HEK293 (cell line): ENCODE measurements around the gene CCDC87.
"Not testable (repeated sequence)": the region's sequence is repeated elsewhere in the genome, so short reads cannot be mapped to it uniquely, and the experiment has no call there.

ENCODE experiments used
- CTCF ChIA-PET: fragments of 350-600 bp; formaldehyde crosslinking; extraction: SDS; loops from one replicate; lab custom pipeline; 2021; ENCODE audit warnings: antibody characterized with exemption; lab: Yijun Ruan, JAX
- POLR2A ChIA-PET: fragments of 300-600 bp; formaldehyde crosslinking; extraction: SDS; loops from one replicate; lab custom pipeline; 2020; ENCODE audit warnings: antibody characterized with exemption, inconsistent platforms; lab: Yijun Ruan, JAX
- H3K27ac ChIP-seq: fragments of 200-500 bp; sonication (Bioruptor generic); 2 replicates; pipeline ENCODE4 v1.5.1; 2014; ENCODE audit warnings: low read depth, low read length, control low read depth, inconsistent platforms; ENCODE audit errors: extremely low read depth
- H3K36me3 ChIP-seq, 2 experiments: fragments of 200-500 bp in 1 of 2; sonication (Bioruptor generic) in 1 of 2; 1 replicate in 1 of 2; 2 replicates in 1 of 2; pipeline ENCODE4 v1.5.1; 2014 to 2017; ENCODE audit warnings: inconsistent platforms in 2 of 2, low read length in 2 of 2; ENCODE audit not compliant: control insufficient read depth in 2 of 2, insufficient read depth in 1 of 2
- H3K4me1 ChIP-seq: fragments of 200-500 bp; sonication (Bioruptor generic); 2 replicates; pipeline ENCODE4 v1.5.1; 2014; ENCODE audit warnings: mild to moderate bottlenecking, low read length, inconsistent platforms; ENCODE audit not compliant: control insufficient read depth, insufficient read depth
- H3K4me3 ChIP-seq: 2 replicates; pipeline ENCODE4 v1.5.1; 2011; ENCODE audit warnings: low read depth, mild to moderate bottlenecking, control low read depth, low read length, moderate library complexity
- H3K9me3 ChIP-seq: fragments of 200-500 bp; sonication (Bioruptor generic); 2 replicates; pipeline ENCODE4 v1.5.1; 2014; ENCODE audit warnings: low read depth, low read length, inconsistent platforms; ENCODE audit not compliant: control insufficient read depth, insufficient read depth
- BCL11A ChIP-seq: fragments of 450-650 bp; formaldehyde crosslinking; IDR thresholded peaks from 2 replicates; pipeline ENCODE4 v1.5.1; 2016; ENCODE audit warnings: low read depth, missing biosample characterization, missing genetic modification characterization
- BCL11B ChIP-seq: fragments of 450-650 bp; formaldehyde crosslinking; IDR thresholded peaks from 2 replicates; pipeline ENCODE4 v1.5.1; 2016; ENCODE audit warnings: low read depth, missing biosample characterization, missing genetic modification characterization
- GLIS2 ChIP-seq: fragments of 450-650 bp; formaldehyde crosslinking; IDR thresholded peaks from 2 replicates; pipeline ENCODE4 v1.5.1; 2016; ENCODE audit warnings: missing biosample characterization, missing genetic modification characterization
- KLF10 ChIP-seq: fragments of 450-650 bp; IDR thresholded peaks from 2 replicates; pipeline ENCODE4 v1.5.1; 2018; ENCODE audit warnings: missing biosample characterization, mild to moderate bottlenecking, missing genetic modification characterization
- SP3 ChIP-seq: fragments of 450-650 bp; formaldehyde crosslinking; IDR thresholded peaks from 2 replicates; pipeline ENCODE4 v1.5.1; 2016; ENCODE audit warnings: missing biosample characterization, missing genetic modification characterization
- TCF7L2 ChIP-seq: IDR thresholded peaks from 2 replicates; pipeline ENCODE4 v1.6.1; 2011; ENCODE audit warnings: low read depth, mild to moderate bottlenecking, inconsistent platforms, low read length, moderate library complexity, borderline replicate concordance
- ZBTB17 ChIP-seq: fragments of 450-650 bp; formaldehyde crosslinking; IDR thresholded peaks from 2 replicates; pipeline ENCODE4 v1.5.1; 2016; ENCODE audit warnings: missing biosample characterization, missing genetic modification characterization
- ZBTB48 ChIP-seq: fragments of 450-650 bp; formaldehyde crosslinking; IDR thresholded peaks from 2 replicates; pipeline ENCODE4 v1.5.1; 2016; ENCODE audit warnings: missing biosample characterization, missing genetic modification characterization
- ZFHX2 ChIP-seq: fragments of 450-650 bp; formaldehyde crosslinking; conservative IDR thresholded peaks from 2 replicates; pipeline ENCODE4 v1.5.1; 2016; ENCODE audit warnings: missing biosample characterization, missing genetic modification characterization
- ZNF530 ChIP-seq: fragments of 450-650 bp; formaldehyde crosslinking; IDR thresholded peaks from 2 replicates; pipeline ENCODE4 v1.5.1; 2016; ENCODE audit warnings: low read depth, missing biosample characterization, missing genetic modification characterization
- ZNF561 ChIP-seq: fragments of 450-650 bp; IDR thresholded peaks from 2 replicates; pipeline ENCODE4 v1.5.1; 2018; ENCODE audit warnings: missing biosample characterization, missing genetic modification characterization, borderline replicate concordance
- ZNF600 ChIP-seq: fragments of 450-650 bp; formaldehyde crosslinking; IDR thresholded peaks from 2 replicates; pipeline ENCODE4 v1.5.1; 2016; ENCODE audit warnings: missing biosample characterization, missing genetic modification characterization
- ZSCAN16 ChIP-seq: fragments of 450-650 bp; formaldehyde crosslinking; IDR thresholded peaks from 2 replicates; pipeline ENCODE4 v1.5.1; 2016; ENCODE audit warnings: missing biosample characterization, missing genetic modification characterization
- TF ChIP-seq, protein P1 (sequence below): fragments of 450-650 bp; formaldehyde crosslinking; IDR thresholded peaks from 2 replicates; pipeline ENCODE4 v1.5.1; 2016; ENCODE audit warnings: missing biosample characterization, missing genetic modification characterization
- TF ChIP-seq, protein P2 (sequence below): fragments of 450-650 bp; formaldehyde crosslinking; IDR thresholded peaks from 2 replicates; pipeline ENCODE4 v1.5.1; 2017; ENCODE audit warnings: missing biosample characterization, missing genetic modification characterization
- TF ChIP-seq, protein P3 (sequence below): fragments of 450-650 bp; formaldehyde crosslinking; conservative IDR thresholded peaks from 2 replicates; pipeline ENCODE4 v1.5.1; 2016; ENCODE audit warnings: low read depth, missing biosample characterization, missing genetic modification characterization

The CCDC87 gene

DNA sequence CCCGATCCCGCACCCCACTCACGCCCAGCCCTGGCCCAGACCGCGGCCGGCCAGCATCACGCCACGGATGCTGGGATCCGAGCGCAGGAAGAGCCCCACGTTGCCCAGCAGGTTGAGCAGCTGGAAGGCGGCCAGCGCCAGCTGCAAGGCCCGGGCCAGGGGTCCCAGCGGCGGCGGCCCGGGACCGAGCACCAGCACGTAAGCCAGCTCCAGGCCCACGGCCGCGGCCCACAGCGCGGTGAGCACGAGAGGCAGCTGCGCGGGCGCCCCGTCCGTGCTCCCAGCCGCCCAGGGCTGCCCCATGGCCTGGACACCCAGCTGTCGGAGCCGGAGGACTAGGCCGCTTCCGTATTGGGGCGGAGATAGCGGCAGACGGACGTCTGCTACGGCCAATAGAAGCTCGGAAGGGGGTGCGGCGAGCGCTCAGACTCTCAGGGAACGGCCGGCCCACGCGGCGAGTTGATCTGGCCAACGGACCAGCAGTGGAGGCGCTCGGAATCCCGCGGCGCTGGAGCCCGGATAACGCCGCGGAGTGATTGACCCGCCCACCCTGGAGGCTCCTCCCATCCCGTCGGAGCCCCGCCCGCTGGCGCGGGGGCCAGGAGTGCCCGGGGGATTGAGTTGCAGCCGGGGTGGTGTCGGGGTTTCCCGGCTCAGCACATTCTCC lies 47.0 kb downstream of the CCDC87 start, which contains the start of gene ZDHHC24 (continued):
- TF ChIP-seq, protein P1, sequence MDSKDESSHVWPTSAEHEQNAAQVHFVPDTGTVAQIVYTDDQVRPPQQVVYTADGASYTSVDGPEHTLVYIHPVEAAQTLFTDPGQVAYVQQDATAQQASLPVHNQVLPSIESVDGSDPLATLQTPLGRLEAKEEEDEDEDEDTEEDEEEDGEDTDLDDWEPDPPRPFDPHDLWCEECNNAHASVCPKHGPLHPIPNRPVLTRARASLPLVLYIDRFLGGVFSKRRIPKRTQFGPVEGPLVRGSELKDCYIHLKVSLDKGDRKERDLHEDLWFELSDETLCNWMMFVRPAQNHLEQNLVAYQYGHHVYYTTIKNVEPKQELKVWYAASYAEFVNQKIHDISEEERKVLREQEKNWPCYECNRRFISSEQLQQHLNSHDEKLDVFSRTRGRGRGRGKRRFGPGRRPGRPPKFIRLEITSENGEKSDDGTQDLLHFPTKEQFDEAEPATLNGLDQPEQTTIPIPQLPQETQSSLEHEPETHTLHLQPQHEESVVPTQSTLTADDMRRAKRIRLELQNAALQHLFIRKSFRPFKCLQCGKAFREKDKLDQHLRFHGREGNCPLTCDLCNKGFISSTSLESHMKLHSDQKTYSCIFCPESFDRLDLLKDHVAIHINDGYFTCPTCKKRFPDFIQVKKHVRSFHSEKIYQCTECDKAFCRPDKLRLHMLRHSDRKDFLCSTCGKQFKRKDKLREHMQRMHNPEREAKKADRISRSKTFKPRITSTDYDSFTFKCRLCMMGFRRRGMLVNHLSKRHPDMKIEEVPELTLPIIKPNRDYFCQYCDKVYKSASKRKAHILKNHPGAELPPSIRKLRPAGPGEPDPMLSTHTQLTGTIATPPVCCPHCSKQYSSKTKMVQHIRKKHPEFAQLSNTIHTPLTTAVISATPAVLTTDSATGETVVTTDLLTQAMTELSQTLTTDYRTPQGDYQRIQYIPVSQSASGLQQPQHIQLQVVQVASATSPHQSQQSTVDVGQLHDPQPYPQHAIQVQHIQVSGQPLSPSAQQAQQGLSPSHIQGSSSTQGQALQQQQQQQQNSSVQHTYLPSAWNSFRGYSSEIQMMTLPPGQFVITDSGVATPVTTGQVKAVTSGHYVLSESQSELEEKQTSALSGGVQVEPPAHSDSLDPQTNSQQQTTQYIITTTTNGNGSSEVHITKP (tag by site-specific recombination) = peak; percentile 73
- TF ChIP-seq ZBTB48 (tag by site-specific recombination) (no peak), KLF10 (tag by site-specific recombination) (0 out of 2 replicates have a peak, but pooled peaks have one; percentile 25), ZSCAN16 (tag by site-specific recombination) (no peak), GLIS2 (tag by site-specific recombination) (peak; percentile 62), SP3 (tag by site-specific recombination) (peak; percentile 82), BCL11A (no peak), ZNF561 (tag by site-specific recombination) (0 out of 2 replicates have a peak, but pooled peaks have one; percentile 69), ZFHX2 (peak; percentile 56), ZBTB17 (peak; percentile 86)
- TF ChIP-seq, protein P2, sequence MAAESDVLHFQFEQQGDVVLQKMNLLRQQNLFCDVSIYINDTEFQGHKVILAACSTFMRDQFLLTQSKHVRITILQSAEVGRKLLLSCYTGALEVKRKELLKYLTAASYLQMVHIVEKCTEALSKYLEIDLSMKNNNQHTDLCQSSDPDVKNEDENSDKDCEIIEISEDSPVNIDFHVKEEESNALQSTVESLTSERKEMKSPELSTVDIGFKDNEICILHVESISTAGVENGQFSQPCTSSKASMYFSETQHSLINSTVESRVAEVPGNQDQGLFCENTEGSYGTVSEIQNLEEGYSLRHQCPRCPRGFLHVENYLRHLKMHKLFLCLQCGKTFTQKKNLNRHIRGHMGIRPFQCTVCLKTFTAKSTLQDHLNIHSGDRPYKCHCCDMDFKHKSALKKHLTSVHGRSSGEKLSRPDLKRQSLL (tag by site-specific recombination) = peak; percentile 96
- TF ChIP-seq, protein P3, sequence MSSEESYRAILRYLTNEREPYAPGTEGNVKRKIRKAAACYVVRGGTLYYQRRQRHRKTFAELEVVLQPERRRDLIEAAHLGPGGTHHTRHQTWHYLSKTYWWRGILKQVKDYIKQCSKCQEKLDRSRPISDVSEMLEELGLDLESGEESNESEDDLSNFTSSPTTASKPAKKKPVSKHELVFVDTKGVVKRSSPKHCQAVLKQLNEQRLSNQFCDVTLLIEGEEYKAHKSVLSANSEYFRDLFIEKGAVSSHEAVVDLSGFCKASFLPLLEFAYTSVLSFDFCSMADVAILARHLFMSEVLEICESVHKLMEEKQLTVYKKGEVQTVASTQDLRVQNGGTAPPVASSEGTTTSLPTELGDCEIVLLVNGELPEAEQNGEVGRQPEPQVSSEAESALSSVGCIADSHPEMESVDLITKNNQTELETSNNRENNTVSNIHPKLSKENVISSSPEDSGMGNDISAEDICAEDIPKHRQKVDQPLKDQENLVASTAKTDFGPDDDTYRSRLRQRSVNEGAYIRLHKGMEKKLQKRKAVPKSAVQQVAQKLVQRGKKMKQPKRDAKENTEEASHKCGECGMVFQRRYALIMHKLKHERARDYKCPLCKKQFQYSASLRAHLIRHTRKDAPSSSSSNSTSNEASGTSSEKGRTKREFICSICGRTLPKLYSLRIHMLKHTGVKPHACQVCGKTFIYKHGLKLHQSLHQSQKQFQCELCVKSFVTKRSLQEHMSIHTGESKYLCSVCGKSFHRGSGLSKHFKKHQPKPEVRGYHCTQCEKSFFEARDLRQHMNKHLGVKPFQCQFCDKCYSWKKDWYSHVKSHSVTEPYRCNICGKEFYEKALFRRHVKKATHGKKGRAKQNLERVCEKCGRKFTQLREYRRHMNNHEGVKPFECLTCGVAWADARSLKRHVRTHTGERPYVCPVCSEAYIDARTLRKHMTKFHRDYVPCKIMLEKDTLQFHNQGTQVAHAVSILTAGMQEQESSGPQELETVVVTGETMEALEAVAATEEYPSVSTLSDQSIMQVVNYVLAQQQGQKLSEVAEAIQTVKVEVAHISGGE = peak; percentile 39; the same call in 1 of the 2 replicates

DNA sequence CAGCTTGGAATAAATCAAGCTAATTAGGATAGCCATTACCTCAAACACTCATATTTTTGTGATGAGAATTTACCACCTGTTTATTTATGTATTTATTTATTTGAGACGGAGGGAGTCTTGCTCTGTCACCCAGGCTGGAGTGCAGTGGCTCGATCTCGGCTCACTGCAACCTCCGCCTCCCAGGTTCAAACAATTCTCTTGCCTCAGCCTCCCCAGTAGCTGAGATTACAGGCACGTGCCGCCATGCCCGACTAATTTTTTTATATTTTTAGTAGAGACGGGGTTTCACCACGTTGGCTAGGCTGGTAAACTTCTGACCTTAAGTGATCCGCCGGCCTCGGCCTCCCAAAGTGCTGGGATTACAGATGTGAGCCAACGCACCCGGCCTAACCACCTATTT lies 47.9 kb downstream of the CCDC87 start:
- H3K4me1 ChIP-seq, H3K27ac ChIP-seq, H3K9me3 ChIP-seq: not testable (repeated sequence)
- ChIA-PET POLR2A (interaction anchor here (1.1 to 2.1 kb wide), 4 partner anchors 18 to 133 kb away, joined by 3 to 15 read pairs (median 10); partner anchors contain the start of genes RBM4 and RBM4B), CTCF (interaction anchor here (0.8 to 2.8 kb wide), 2 partner anchors 106 to 133 kb away, joined by 3 to 10 read pairs; partner anchors contain the start of genes MRPL11 and RBM4B)
- Histone ChIP-seq H3K4me3 (peak overlapping the region; percentile 73), H3K36me3 (peaks cover 0 to 31% of the 10 kb centered on the region in 2 experiments; a peak in 2 of 3 replicates)

DNA sequence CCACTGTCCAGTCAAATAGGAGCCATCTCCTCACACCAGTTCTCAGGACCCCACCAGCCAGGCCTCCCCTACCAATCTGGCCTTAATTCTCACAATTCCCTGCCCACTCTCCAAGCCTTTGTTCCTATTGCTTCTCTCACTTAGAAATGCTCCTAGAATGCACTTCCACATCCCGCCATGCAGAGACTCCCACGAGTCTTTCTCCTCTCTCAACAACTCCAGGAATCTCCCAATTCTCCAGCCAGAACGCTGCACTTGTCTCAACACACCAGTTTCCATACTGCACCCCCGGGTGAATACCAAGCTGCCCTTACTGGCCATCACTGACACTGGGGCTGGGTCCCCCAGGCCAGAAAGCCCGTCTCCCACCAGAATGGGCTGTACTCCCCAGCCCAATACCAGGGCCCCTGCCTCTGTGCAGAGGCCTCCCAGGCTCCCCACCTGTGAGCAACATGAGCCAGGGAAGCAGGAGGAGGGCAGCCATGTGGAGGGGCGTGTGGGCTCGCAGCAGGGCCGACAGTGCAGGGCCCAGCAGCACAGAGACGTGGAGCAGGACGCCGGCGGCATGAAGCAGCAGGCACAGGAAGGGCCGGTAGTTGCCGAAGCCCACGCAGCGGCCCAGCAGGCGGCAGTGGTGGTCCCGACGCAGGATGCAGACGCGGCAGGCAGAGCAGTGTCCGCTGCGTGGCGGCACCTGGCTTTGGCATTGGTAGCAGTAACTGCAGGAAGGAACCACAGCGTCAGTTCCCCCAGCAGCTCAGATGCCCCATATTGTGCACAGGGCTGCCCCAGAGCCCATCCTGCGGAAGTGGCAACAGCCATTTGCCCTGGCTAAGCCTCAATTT lies 49.4 kb downstream of the CCDC87 start:
- Histone ChIP-seq H3K4me1 (no peaks in the 10 kb centered on the region), H3K9me3 (no peaks in the 10 kb centered on the region), H3K27ac (no peak overlapping the region), H3K4me3 (no peak overlapping the region), H3K36me3 (peaks cover 0 to 46% of the 10 kb centered on the region in 2 experiments; a peak in 2 of 3 replicates)
- ChIA-PET CTCF (no interaction called here), POLR2A (interaction anchor here (0.9 kb wide), 2 partner anchors 73 to 135 kb away, joined by 3 read pairs; no protein-coding TSS in a partner anchor)
- TF ChIP-seq TCF7L2 (no peak), BCL11B (tag by site-specific recombination) (no peak), ZNF530 (no peak), ZNF600 (tag by site-specific recombination) (0 out of 2 replicates have a peak, but pooled peaks have one; percentile 27)
